GM19035 (cell line): ENCODE data around the gene SHPK.

Source experiments
- ATAC-seq: cut with Tn5 transposase; IDR thresholded peaks from one replicate; pipeline ENCODE4 v1.9.1; 2021; ENCODE audit not compliant: unreplicated experiment

Gene SHPK

DNA sequence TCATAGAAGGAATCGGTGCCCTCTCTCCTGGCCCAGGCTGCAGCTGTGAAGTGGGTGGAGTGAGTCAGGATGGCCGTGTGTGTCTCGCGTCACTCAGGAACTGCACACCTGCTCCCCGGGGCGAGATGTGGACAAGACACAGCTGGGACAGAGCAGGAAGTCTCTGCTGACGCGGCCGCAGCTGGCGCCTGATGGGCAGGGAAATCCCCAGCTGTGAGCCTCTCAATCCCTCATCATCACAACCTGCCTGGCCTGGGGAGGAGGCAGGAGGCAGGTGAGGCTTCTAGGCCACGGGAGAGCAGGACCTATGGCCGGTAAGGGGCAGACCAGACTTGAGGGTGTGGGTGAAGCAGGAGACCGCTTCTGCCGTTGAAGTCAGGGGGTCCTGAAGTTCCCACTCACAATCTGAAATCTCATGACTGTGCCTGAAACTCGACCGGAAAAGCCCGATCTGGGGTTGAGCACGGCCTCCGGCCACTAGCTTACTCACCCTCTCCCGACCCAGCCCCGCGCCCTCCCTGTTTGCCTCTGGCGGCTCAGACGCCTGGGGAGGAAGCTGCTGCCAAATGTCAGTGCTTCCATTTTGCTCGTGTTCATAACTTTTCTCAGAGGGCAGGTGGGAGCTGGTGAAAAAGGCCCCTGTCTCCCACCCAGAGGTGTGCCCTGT, 77.3 kb downstream of the SHPK start:
- ATAC-seq: peak; percentile 60
